Thyroid gland (tissue), 4 donors: ENCODE data around the gene STRIP2.
"Not testable (repeated sequence)": the region's sequence is repeated elsewhere in the genome, so short reads cannot be mapped to it uniquely, and the experiment has no call there.

Experiments
- CTCF ChIP-seq, 6 experiments: fragments of 200-600 bp in 3 of 6; fragments of 450-650 bp in 3 of 6; sonication (generic) in 3 of 6; IDR thresholded peaks; one replicate each; pipeline ENCODE4 v1.5.1; 2016 to 2019; ENCODE audit warnings: antibody characterized with exemption in 6 of 6, mild to moderate bottlenecking in 2 of 6, inconsistent platforms in 1 of 6, moderate library complexity in 1 of 6
- POLR2A ChIP-seq, 2 donors: fragments of 450-650 bp; IDR thresholded peaks; one replicate each; pipeline ENCODE4 v1.6.1; 2017; ENCODE audit warnings: antibody characterized with exemption in 2 of 2, mild to moderate bottlenecking in 2 of 2, moderate library complexity in 1 of 2

DNA sequence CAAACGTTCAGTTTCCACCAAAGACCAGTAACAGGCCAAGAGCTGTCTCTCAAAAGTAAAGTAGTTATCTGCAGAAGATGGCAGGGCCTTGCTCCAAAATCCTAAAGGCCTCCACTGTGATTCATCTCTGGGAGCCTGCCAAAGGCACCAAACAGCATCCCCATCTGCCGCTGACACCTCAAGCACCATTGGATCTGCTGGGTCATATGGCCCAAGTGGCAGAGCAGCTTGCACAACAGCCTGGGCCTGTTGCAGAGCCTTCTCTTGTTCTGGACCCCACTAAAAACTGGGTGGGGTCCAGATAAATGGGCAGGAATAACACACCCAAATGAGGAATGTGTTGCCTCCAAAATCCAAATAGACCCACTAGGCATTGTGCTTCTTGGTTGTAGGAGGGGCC, 12.7 kb downstream of the STRIP2 start:
- not testable (repeated sequence) for TF ChIP-seq POLR2A, CTCF (IDR thresholded peaks at IDR 0.05)
